Endometrial microvascular endothelial cells (primary cell): ENCODE measurements around the gene MKNK1. TPM values are rescaled to one million over a fixed set of nuclear protein-coding genes. Genes with fewer than 3 reads are reported as not detected.

Experiments used
- in situ Hi-C: cut with HindIII; loops from 2 replicates; pipeline ENCODE4 v1.10.0; 2017; ENCODE audit warnings: low sequenced_read_pairs, low pct_unique_long_range_greater_than_20kb; ENCODE audit errors: inconsistent ontology term
- total RNA-seq: library from RNA; depleted of rRNA; stranded (reverse); fragments of >200 nt; gene quantifications from one replicate; pipeline ENCODE4 v1.2.3, GENCODE V29; 2015; ENCODE audit errors: inconsistent ontology term

Gene MKNK1
- total RNA-seq, 1 donor from 2014 or later = 21.0 TPM

GRCh38 chr1:46549697-46550681 is 54.1 kb downstream of the MKNK1 start:
- in situ Hi-C loops = no loop called here

GRCh38 chr1:46547481-46548383 is 56.3 kb downstream of the MKNK1 start:
- in situ Hi-C loops = no loop called here

GRCh38 chr1:46546210-46546609 is 57.9 kb downstream of the MKNK1 start:
- in situ Hi-C loops = no loop called here

GRCh38 chr1:46545784-46546183 is 58.3 kb downstream of the MKNK1 start:
- in situ Hi-C loops = no loop called here

- in situ Hi-C loops = no loop called here
Measured at GRCh38 chr1:46544561-46545240, 59.4 kb downstream of the MKNK1 start.

- in situ Hi-C loops = no loop called here
Measured at GRCh38 chr1:46543761-46544560, 60.1 kb downstream of the MKNK1 start.

GRCh38 chr1:46543382-46543760 is 60.7 kb downstream of the MKNK1 start:
- in situ Hi-C loops = no loop called here

- in situ Hi-C loops = no loop called here
Measured at GRCh38 chr1:46539972-46540371, 64.1 kb downstream of the MKNK1 start.

- in situ Hi-C loops = no loop called here
Measured at GRCh38 chr1:46538147-46538546, 65.9 kb downstream of the MKNK1 start.

- in situ Hi-C loops = no loop called here
Measured at GRCh38 chr1:46537651-46538050, 66.4 kb downstream of the MKNK1 start.

GRCh38 chr1:46536527-46536926 is 67.5 kb downstream of the MKNK1 start:
- in situ Hi-C loops = no loop called here

GRCh38 chr1:46535063-46535462 is 69.0 kb downstream of the MKNK1 start:
- in situ Hi-C loops = no loop called here

GRCh38 chr1:46533179-46533864 is 70.7 kb downstream of the MKNK1 start:
- in situ Hi-C loops = no loop called here

- in situ Hi-C loops = no loop called here
Measured at GRCh38 chr1:46532498-46533178, 71.4 kb downstream of the MKNK1 start.

- in situ Hi-C loops = no loop called here
Measured at GRCh38 chr1:46532095-46532494, 72.0 kb downstream of the MKNK1 start.

GRCh38 chr1:46530791-46531409 is 73.2 kb downstream of the MKNK1 start:
- in situ Hi-C loops = no loop called here

- in situ Hi-C loops = no loop called here
Measured at GRCh38 chr1:46530311-46530710, 73.8 kb downstream of the MKNK1 start.
